ENCODE measurements around the gene BLID. TPM values are rescaled to one million over a fixed set of nuclear protein-coding genes. Genes with fewer than 3 reads are reported as not detected.

The BLID gene
- total and polyA plus RNA-seq, 10 of the 15 experiments (the other 5 are each of a cell fraction or from before 2014, with no cell fraction given), result not detected

DNA sequence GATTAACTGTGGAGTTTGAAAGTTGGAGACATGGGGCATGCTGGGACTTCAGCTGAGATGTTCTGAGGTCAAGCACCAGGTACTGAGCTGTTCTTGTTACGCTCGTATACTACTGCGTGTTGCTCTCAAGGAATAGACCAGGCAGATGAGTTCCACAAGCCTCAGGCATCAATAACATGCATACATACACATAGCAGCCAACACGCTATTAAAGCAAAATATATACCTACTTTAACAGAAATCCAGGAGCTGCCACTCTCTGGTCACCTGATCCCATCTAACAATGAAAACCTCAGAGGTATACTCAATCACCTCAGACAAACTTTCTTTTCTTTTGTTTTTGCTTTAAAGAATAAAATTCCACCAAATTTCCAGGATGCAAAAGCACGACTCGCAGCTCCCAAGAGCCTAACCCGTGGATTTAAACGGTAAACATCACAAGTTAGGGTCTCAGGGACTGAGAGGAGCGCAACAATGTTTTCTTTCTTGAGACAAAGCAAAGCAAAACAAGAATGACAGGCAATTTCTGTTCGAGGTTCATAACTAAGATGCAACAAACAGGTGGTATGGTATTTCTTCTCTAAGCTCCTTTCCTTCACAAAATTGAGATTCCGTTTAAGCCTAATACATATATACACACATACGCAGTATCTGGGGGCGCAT lies 16.5 kb downstream of the BLID start (continued):
- TF ChIP-seq, protein P1, sequence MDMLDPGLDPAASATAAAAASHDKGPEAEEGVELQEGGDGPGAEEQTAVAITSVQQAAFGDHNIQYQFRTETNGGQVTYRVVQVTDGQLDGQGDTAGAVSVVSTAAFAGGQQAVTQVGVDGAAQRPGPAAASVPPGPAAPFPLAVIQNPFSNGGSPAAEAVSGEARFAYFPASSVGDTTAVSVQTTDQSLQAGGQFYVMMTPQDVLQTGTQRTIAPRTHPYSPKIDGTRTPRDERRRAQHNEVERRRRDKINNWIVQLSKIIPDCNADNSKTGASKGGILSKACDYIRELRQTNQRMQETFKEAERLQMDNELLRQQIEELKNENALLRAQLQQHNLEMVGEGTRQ (IDR thresholded peaks at IDR 0.05; ENCODE audit: borderline replicate concordance, low read depth, low read length), result no peak
- no peak for TF ChIP-seq RAD51 (IDR thresholded peaks at IDR 0.05)

DNA sequence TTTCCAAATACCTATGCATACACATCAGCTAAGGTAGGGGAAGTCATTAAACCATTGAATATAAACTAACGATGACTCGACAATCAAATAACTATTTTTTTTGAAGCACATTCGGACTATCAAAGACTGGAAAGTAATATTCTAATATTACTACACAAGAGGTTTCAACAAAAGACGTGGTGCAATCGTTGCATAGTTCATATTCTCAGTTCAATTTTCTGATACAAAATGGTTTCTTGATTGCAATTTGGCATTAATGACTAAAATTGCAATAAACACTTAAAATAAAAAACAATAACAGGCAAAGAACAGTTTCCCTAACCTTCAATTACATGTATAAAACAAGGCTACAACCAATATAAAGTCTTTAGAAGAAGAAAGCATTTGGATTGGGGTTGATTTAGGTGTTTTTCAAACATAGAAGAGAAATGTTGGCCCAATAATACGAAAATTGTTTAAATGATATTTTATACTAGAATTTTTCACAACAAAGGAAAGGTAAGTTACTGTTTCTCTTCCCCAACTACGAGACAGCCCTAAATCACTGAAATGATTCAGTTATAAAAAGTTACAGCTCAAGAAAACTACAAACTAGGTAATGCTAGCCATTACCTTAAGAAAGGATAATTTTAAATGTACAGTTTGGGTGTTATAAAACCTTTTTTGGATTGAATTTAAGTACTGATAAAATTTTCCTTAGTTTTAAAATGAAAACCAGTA lies 17.6 kb downstream of the BLID start:
- CTCF ChIA-PET, result no interaction called here
- Histone ChIP-seq H2AFZ (ENCODE audit: control insufficient read depth, low read depth, low read length) (no peak overlapping the region), H3K4me3 (no peak overlapping the region), H4K20me1 (ENCODE audit: control insufficient read depth, insufficient read depth) (no peaks in the 10 kb centered on the region), H3K4me1 (ENCODE audit: control insufficient read depth, insufficient read depth, low read length) (no peaks in the 10 kb centered on the region), H3K36me3 (ENCODE audit: control insufficient read depth in 2 of 2, insufficient read depth in 2 of 2, low read length in 1 of 2) (no peaks in the 10 kb centered on the region), H3K27me3 (replicated peaks in 1 of 2; ENCODE audit: control insufficient read depth in 2 of 2, insufficient read depth in 2 of 2, low read length in 1 of 2) (peaks cover 0 to 20% of the 10 kb centered on the region in 2 experiments; a peak in 3 of 4 replicates), H3K9ac (ENCODE audit: control insufficient read depth, insufficient read depth, low read length) (no peak overlapping the region), H3K79me2 (ENCODE audit: control insufficient read depth, insufficient read depth, low read length) (no peaks in the 10 kb centered on the region), H3K4me2 (ENCODE audit: control insufficient read depth, insufficient read depth) (no peak overlapping the region), H3K27ac (ENCODE audit: control insufficient read depth, insufficient read depth) (no peak overlapping the region), H3K9me3 (replicated peaks; ENCODE audit: control insufficient read depth, insufficient read depth, low read length) (no peaks in the 10 kb centered on the region; the same call in 2 of the 3 replicates)
- WGBS (ENCODE audit: insufficient coverage, insufficient replicate concordance, low lambda C conversion rate, missing lambda C conversion rate), result 9% methylated on average over 7 of the region's 7 CpGs
- no TSS peak for BruUV-seq (replicated peaks)
- in situ Hi-C loops (cut with MboI), result no loop called here
- ATAC-seq (no peak), FAIRE-seq (no peak), DNase-seq (ENCODE audit: low read depth, low spot score) (no peak)
- RAD21 ChIA-PET (ENCODE audit: unreplicated experiment), result no interaction called here
- POLR2A ChIA-PET, result no interaction called here
- SMC1A ChIA-PET (ENCODE audit: uncharacterized antibody, unreplicated experiment), result interaction anchor here (1.5 kb wide), 1 partner anchor 10 kb away, joined by 3 read pairs; no protein-coding TSS in a partner anchor
- intact Hi-C loops (cut with micrococcal nuclease; ENCODE audit: unreplicated experiment), result no loop called here
- no peak for TF ChIP-seq MYC (IDR thresholded peaks at IDR 0.05; ENCODE audit: insufficient read depth, insufficient read length, insufficient replicate concordance, low read length, severe bottlenecking)
- TF ChIP-seq, protein P2, sequence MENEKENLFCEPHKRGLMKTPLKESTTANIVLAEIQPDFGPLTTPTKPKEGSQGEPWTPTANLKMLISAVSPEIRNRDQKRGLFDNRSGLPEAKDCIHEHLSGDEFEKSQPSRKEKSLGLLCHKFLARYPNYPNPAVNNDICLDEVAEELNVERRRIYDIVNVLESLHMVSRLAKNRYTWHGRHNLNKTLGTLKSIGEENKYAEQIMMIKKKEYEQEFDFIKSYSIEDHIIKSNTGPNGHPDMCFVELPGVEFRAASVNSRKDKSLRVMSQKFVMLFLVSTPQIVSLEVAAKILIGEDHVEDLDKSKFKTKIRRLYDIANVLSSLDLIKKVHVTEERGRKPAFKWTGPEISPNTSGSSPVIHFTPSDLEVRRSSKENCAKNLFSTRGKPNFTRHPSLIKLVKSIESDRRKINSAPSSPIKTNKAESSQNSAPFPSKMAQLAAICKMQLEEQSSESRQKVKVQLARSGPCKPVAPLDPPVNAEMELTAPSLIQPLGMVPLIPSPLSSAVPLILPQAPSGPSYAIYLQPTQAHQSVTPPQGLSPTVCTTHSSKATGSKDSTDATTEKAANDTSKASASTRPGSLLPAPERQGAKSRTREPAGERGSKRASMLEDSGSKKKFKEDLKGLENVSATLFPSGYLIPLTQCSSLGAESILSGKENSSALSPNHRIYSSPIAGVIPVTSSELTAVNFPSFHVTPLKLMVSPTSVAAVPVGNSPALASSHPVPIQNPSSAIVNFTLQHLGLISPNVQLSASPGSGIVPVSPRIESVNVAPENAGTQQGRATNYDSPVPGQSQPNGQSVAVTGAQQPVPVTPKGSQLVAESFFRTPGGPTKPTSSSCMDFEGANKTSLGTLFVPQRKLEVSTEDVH (IDR thresholded peaks at IDR 0.05; ENCODE audit: low read depth, partially characterized antibody), result no peak
- no peak for TF ChIP-seq SREBF1 (IDR thresholded peaks at IDR 0.05; ENCODE audit: low read length)
- no peak for TF ChIP-seq RELA (IDR thresholded peaks at IDR 0.05; ENCODE audit: borderline replicate concordance, partially characterized antibody)
- TF ChIP-seq, protein P3, sequence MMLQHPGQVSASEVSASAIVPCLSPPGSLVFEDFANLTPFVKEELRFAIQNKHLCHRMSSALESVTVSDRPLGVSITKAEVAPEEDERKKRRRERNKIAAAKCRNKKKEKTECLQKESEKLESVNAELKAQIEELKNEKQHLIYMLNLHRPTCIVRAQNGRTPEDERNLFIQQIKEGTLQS (IDR thresholded peaks at IDR 0.05; ENCODE audit: borderline replicate concordance, extremely low read depth, low read depth, low read length), result no peak
- TF ChIP-seq, protein P4, sequence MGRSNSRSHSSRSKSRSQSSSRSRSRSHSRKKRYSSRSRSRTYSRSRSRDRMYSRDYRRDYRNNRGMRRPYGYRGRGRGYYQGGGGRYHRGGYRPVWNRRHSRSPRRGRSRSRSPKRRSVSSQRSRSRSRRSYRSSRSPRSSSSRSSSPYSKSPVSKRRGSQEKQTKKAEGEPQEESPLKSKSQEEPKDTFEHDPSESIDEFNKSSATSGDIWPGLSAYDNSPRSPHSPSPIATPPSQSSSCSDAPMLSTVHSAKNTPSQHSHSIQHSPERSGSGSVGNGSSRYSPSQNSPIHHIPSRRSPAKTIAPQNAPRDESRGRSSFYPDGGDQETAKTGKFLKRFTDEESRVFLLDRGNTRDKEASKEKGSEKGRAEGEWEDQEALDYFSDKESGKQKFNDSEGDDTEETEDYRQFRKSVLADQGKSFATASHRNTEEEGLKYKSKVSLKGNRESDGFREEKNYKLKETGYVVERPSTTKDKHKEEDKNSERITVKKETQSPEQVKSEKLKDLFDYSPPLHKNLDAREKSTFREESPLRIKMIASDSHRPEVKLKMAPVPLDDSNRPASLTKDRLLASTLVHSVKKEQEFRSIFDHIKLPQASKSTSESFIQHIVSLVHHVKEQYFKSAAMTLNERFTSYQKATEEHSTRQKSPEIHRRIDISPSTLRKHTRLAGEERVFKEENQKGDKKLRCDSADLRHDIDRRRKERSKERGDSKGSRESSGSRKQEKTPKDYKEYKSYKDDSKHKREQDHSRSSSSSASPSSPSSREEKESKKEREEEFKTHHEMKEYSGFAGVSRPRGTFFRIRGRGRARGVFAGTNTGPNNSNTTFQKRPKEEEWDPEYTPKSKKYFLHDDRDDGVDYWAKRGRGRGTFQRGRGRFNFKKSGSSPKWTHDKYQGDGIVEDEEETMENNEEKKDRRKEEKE (IDR thresholded peaks at IDR 0.05), result no peak
- no peak for TF ChIP-seq RAD21 (IDR thresholded peaks at IDR 0.05; ENCODE audit: insufficient read depth, low read depth, low read length)
- TF ChIP-seq MTA2 (IDR thresholded peaks at IDR 0.05; ENCODE audit: low read depth), result no peak
